ENCODE measurements around the gene ETV5. TPM values are rescaled to one million over a fixed set of nuclear protein-coding genes. Genes with fewer than 3 reads are reported as not detected.

Gene ETV5
- total RNA-seq = 12.8 TPM
- polyA plus RNA-seq = 2.6 TPM

- Histone ChIP-seq H3K27ac (ENCODE audit: low read depth) (peak within 1 kb of the TSS; percentile 34), H3K4me1 (ENCODE audit: insufficient read depth) (no peaks in the 10 kb centered on the region), H3K36me3 (ENCODE audit: insufficient read depth) (no peaks in the 10 kb centered on the region), H3K4me3 (ENCODE audit: low read depth, low read length) (peak within 1 kb of the TSS; percentile 52)
- DNase-seq (ENCODE audit: extremely low spot score) = peak; percentile 99
- WGBS = under 1% methylated on average over 63 of the region's 63 CpGs
Observed at GRCh38 chr3:186108941-186109865, at the start of gene ETV5. Gene ETV5 (minus strand): TSS chr3:186109089. CDS start chr3:186105868, 3,221 bp downstream.

- H3K4me1 ChIP-seq (ENCODE audit: insufficient read depth) = no peaks in the 10 kb centered on the region
- WGBS = 84% methylated on average over 2 of the region's 2 CpGs
- no peaks in the 10 kb centered on the region for H3K36me3 ChIP-seq (ENCODE audit: insufficient read depth)
- no peak for DNase-seq (ENCODE audit: extremely low spot score)
- no peak overlapping the region for H3K4me3 ChIP-seq (ENCODE audit: low read depth, low read length)
- H3K27ac ChIP-seq (ENCODE audit: low read depth) = no peak overlapping the region
Observed at GRCh38 chr3:186154641-186155040, 45.8 kb upstream of the ETV5 start.

- Histone ChIP-seq H3K27ac (ENCODE audit: low read depth) (no peak overlapping the region), H3K36me3 (ENCODE audit: insufficient read depth) (no peaks in the 10 kb centered on the region), H3K4me1 (ENCODE audit: insufficient read depth) (no peaks in the 10 kb centered on the region), H3K4me3 (ENCODE audit: low read depth, low read length) (no peak overlapping the region)
- 69% methylated on average over 9 of the region's 9 CpGs for WGBS
- DNase-seq (ENCODE audit: extremely low spot score) = no peak
Observed at GRCh38 chr3:186152889-186153292, 44.0 kb upstream of the ETV5 start.

- Histone ChIP-seq H3K36me3 (ENCODE audit: insufficient read depth) (no peaks in the 10 kb centered on the region), H3K4me3 (ENCODE audit: low read depth, low read length) (no peak overlapping the region), H3K27ac (ENCODE audit: low read depth) (no peak overlapping the region), H3K4me1 (ENCODE audit: insufficient read depth) (no peaks in the 10 kb centered on the region)
- WGBS = 77% methylated on average over 8 of the region's 8 CpGs
- DNase-seq (ENCODE audit: extremely low spot score) = no peak
Observed at GRCh38 chr3:186152361-186152798, 43.5 kb upstream of the ETV5 start.

GRCh38 chr3:186151077-186151971 lies 42.4 kb upstream of the ETV5 start:
- Histone ChIP-seq H3K27ac (ENCODE audit: low read depth) (no peak overlapping the region), H3K4me3 (ENCODE audit: low read depth, low read length) (no peak overlapping the region), H3K4me1 (ENCODE audit: insufficient read depth) (no peaks in the 10 kb centered on the region), H3K36me3 (ENCODE audit: insufficient read depth) (no peaks in the 10 kb centered on the region)
- 88% methylated on average over 7 of the region's 7 CpGs for WGBS
- no peak for DNase-seq (ENCODE audit: extremely low spot score)

GRCh38 chr3:186150041-186150830 lies 41.3 kb upstream of the ETV5 start:
- no peak for DNase-seq (ENCODE audit: extremely low spot score)
- H3K4me1 ChIP-seq (ENCODE audit: insufficient read depth) = no peaks in the 10 kb centered on the region
- no peak overlapping the region for H3K4me3 ChIP-seq (ENCODE audit: low read depth, low read length)
- H3K27ac ChIP-seq (ENCODE audit: low read depth) = no peak overlapping the region
- WGBS = 80% methylated on average over 11 of the region's 11 CpGs
- no peaks in the 10 kb centered on the region for H3K36me3 ChIP-seq (ENCODE audit: insufficient read depth)

GRCh38 chr3:186149319-186149960 lies 40.6 kb upstream of the ETV5 start:
- WGBS = 84% methylated on average over 15 of the region's 15 CpGs
- Histone ChIP-seq H3K27ac (ENCODE audit: low read depth) (no peak overlapping the region), H3K4me1 (ENCODE audit: insufficient read depth) (no peaks in the 10 kb centered on the region), H3K4me3 (ENCODE audit: low read depth, low read length) (no peak overlapping the region), H3K36me3 (ENCODE audit: insufficient read depth) (no peaks in the 10 kb centered on the region)
- no peak for DNase-seq (ENCODE audit: extremely low spot score)

- Histone ChIP-seq H3K27ac (ENCODE audit: low read depth) (no peak overlapping the region), H3K36me3 (ENCODE audit: insufficient read depth) (no peaks in the 10 kb centered on the region), H3K4me3 (ENCODE audit: low read depth, low read length) (no peak overlapping the region), H3K4me1 (ENCODE audit: insufficient read depth) (no peaks in the 10 kb centered on the region)
- no peak for DNase-seq (ENCODE audit: extremely low spot score)
- 93% methylated on average over 5 of the region's 5 CpGs for WGBS
Observed at GRCh38 chr3:186144257-186144656, 35.4 kb upstream of the ETV5 start.

GRCh38 chr3:186143250-186143649 lies 34.4 kb upstream of the ETV5 start:
- 73% methylated on average over 1 of the region's 1 CpG for WGBS
- no peak overlapping the region for H3K27ac ChIP-seq (ENCODE audit: low read depth)
- no peaks in the 10 kb centered on the region for H3K4me1 ChIP-seq (ENCODE audit: insufficient read depth)
- H3K36me3 ChIP-seq (ENCODE audit: insufficient read depth) = no peaks in the 10 kb centered on the region
- no peak for DNase-seq (ENCODE audit: extremely low spot score)
- no peak overlapping the region for H3K4me3 ChIP-seq (ENCODE audit: low read depth, low read length)

- H3K4me3 ChIP-seq (ENCODE audit: low read depth, low read length) = no peak overlapping the region
- no peaks in the 10 kb centered on the region for H3K36me3 ChIP-seq (ENCODE audit: insufficient read depth)
Observed at GRCh38 chr3:186142393-186142932, 33.6 kb upstream of the ETV5 start.

GRCh38 chr3:186141790-186142189 lies 32.9 kb upstream of the ETV5 start:
- Histone ChIP-seq H3K4me1 (ENCODE audit: insufficient read depth) (no peaks in the 10 kb centered on the region), H3K36me3 (ENCODE audit: insufficient read depth) (no peaks in the 10 kb centered on the region), H3K4me3 (ENCODE audit: low read depth, low read length) (no peak overlapping the region), H3K27ac (ENCODE audit: low read depth) (no peak overlapping the region)
- WGBS = 43% methylated on average over 2 of the region's 2 CpGs
- no peak for DNase-seq (ENCODE audit: extremely low spot score)

More at GRCh38 chr3:186142393-186142932, 33.6 kb upstream of the ETV5 start:
- no peak overlapping the region for H3K27ac ChIP-seq (ENCODE audit: low read depth)
- no peaks in the 10 kb centered on the region for H3K4me1 ChIP-seq (ENCODE audit: insufficient read depth)
- DNase-seq (ENCODE audit: extremely low spot score) = no peak

GRCh38 chr3:186138272-186138981 lies 29.5 kb upstream of the ETV5 start:
- Histone ChIP-seq H3K27ac (ENCODE audit: low read depth) (no peak overlapping the region), H3K4me3 (ENCODE audit: low read depth, low read length) (no peak overlapping the region), H3K4me1 (ENCODE audit: insufficient read depth) (no peaks in the 10 kb centered on the region), H3K36me3 (ENCODE audit: insufficient read depth) (no peaks in the 10 kb centered on the region)
- 85% methylated on average over 12 of the region's 12 CpGs for WGBS
- DNase-seq (ENCODE audit: extremely low spot score) = no peak
